HG03139 (cell line): ENCODE data around the gene UBE2L3.
"Not testable (repeated sequence)": the region's sequence is repeated elsewhere in the genome, so short reads cannot be mapped to it uniquely, and the experiment has no call there.

Experiments used
- ATAC-seq: cut with Tn5 transposase; IDR thresholded peaks from one replicate; pipeline ENCODE4 v1.9.1; 2021; ENCODE audit not compliant: unreplicated experiment

Gene UBE2L3

GRCh38 chr22:21599053-21599893 lies 31.8 kb downstream of the UBE2L3 start:
- ATAC-seq = no peak

GRCh38 chr22:21602579-21602978 lies 35.1 kb downstream of the UBE2L3 start:
- no peak for ATAC-seq

DNA sequence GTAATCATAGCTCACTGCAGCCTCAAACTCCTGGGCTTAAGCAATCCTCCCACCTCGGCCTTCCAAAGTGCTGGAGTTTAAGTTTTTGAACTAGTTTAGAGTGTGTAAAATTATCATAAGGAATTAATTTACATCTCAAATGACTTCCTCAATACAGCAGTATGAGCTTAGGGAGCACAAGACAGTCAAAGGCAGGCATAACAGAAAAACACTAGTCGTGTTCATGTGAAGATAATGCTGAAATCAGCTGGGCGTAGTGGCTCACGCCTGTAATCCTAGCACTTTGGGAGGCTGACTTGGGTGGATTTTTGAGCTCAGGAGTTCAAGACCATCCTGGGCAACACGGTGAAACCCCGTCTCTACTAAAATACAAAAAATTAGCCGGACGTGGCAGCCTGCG lies 36.5 kb downstream of the UBE2L3 start:
- ATAC-seq = no peak

DNA sequence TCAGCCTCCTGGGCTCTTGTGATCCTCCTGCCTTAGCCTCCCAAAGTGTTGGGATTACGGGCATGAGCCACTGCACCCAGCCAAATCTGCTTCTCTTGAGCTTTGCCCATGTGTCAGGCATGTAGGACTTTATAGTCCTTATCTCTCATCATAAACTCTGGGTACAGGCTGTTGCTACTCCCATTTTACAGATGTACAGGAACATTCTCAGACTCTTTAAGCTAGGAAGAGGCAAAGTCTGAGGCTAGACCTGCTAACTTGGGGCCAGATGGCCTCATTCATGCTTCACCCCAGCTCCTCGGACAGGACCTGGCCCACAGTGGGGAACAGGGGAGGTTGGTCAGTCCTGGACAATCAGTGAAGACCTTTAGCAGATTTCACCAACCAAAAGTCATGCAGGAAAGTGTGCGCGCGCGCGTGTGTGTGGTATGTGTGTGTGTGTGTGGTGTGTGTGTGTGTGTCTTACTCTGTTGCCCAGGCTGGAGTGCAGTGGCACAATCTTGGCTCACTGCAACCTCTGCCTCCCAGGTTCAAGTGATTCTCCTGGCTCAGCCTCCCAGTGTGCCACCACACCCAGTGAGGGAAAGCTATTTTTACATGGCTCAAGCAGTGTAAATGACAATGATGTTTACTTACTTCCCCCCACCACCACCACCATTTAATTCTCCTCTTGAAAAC lies 38.5 kb downstream of the UBE2L3 start:
- ATAC-seq = no peak

DNA sequence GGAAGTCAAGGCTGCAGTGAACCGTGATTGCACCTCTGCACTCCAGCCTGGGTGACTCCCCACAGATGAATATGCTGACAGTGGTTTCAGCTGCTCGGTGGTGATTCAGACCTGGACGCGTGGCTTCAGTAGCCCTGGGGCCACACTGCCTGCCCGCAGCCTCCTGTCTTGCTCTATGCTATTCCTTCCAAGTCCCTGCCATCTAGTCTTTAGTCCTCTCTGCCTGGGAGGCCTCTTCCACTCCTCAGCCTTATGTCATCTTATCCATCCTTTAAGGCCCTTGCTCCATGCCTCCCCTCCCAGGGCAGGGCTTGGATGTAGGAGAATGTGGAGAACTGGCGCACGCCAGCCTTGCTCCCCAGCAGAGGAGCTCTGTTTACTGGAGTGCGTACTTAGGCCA lies 39.3 kb downstream of the UBE2L3 start:
- no peak for ATAC-seq

GRCh38 chr22:21609556-21610157 lies 42.1 kb downstream of the UBE2L3 start:
- ATAC-seq = not testable (repeated sequence)

GRCh38 chr22:21611210-21611977 lies 43.9 kb downstream of the UBE2L3 start:
- no peak for ATAC-seq

- ATAC-seq = no peak
Measured at GRCh38 chr22:21612858-21613257, 45.3 kb downstream of the UBE2L3 start.

GRCh38 chr22:21613553-21614233 lies 46.2 kb downstream of the UBE2L3 start:
- no peak for ATAC-seq

DNA sequence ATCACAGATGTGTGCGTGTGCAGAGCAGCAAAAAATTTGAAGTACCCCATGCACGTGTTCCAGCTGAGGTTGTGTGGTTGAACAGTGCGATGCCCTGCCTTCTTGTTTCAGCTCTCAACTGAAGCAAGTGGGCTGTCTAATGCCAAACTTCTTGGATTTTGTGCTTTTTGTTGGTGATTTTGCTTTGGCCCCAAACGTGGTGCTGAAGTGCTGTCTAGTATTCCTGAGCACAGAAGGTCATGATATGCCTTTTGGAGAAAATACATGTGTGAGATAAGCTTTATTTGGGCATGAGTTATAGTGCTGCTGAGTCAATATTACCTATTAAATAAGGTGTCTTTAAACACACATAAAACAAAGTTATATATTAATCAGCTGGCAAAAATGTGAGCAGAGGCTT lies 48.2 kb downstream of the UBE2L3 start:
- no peak for ATAC-seq

GRCh38 chr22:21617337-21617736 lies 49.8 kb downstream of the UBE2L3 start:
- ATAC-seq = not testable (repeated sequence)

GRCh38 chr22:21621025-21621424 lies 53.5 kb downstream of the UBE2L3 start:
- no peak for ATAC-seq

GRCh38 chr22:21622011-21622918 lies 54.8 kb downstream of the UBE2L3 start:
- ATAC-seq = no peak

DNA sequence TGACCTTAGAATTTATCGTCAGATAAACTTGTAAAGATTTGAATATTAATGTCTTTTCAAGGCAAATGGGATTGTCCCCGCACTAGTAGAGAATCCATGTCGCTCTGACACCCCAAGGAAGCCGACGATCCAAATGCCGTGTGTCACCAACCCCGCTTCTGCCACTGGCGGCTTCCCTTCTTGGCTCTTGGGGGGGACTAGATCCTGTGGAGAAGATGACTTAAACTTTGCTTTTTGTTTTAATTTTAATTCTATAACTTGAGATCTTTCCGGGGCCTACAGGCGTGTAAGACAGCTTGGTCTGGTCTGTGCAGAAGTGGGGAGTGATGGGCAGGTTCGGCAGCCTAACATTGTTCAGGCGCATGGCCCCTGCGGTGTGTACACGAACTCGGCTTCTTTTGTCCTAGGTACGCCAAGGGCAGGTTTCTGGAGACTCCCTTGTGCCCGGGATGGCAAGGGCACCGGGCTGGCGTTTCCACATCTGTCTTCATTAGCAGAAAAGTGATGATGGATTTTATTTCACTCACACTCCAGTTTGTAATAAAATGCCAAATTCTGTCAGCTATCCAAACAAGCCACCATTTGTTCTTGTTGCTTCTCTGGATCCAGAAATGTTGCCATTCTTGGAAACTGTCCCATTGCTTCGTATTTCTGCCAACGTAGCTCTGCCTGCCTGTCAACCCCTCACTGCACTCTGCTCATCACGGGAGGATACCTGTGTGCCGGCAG lies 55.6 kb downstream of the UBE2L3 start:
- no peak for ATAC-seq

DNA sequence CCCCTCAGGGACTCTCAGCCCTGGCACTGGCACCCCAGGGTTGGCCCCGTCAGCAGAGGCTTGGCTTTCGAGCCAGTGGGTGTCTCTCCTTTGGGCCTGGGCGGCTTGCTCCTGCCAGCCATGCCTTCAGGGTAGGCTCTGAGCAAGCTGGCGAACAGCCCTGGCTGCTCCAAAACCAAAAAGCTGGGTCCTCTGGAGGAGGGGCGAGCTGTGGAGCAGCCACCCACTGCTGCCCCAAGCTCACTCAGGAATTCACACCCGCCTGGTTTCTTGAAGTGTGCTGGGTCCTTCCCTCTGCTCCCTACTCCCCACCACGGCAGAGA lies 56.1 kb downstream of the UBE2L3 start:
- ATAC-seq = no peak

DNA sequence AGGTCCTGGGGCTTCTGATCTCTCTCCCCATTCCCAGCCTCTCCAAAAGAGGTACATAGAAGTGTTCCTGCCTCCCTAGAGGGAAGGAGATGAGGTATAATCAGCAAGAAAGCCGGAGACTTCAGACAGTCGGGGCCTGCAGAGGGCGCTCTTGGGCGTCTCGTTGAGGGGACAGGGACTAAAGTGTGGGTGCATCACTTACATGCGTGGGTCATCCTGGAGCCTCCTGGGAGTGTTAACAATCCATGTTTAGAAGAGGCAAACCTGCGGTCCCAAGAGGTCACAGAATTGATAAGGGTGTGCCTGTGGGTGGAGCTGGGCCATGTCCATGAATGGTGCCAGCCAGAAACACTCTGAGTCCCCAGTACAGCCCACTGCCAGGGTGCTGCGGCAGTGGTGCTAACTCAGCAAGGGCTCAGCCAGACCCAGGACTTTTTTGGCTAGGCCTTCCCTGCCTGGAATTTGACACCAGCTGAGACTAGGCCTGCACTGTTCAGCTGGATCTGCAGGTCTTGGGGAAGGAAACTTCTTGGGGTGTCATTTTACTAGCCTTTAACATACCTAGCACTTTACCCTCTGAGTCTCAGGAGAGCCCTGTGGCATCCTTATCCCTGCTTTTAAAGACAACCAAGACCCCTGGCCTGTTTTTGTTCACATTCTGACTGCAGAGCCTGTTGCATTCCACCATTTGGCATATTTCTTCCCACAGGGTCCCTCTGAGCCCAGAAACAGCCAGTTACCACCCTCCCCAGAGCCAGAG lies 56.8 kb downstream of the UBE2L3 start:
- no peak for ATAC-seq

GRCh38 chr22:21624880-21625791 lies 57.6 kb downstream of the UBE2L3 start:
- no peak for ATAC-seq
